ENCODE measurements around the gene IFFO2. TPM values are rescaled to one million over a fixed set of nuclear protein-coding genes. Genes with fewer than 3 reads are reported as not detected.

Gene IFFO2
- total and polyA plus RNA-seq, 2 donors (not counting 3 experiments of a cell fraction or from before 2014, with no cell fraction given): 31.1 to 31.3 TPM

GRCh38 chr1:18978706-18979105, 22.2 kb upstream of the IFFO2 start:
- Histone ChIP-seq H4K20me1 (replicated peaks; ENCODE audit: control insufficient read depth, extremely low read depth, insufficient read depth, low read length) (no peaks in the 10 kb centered on the region), H3K36me3 (ENCODE audit: control insufficient read depth in 2 of 2, extremely low read depth in 1 of 2, insufficient read depth in 2 of 2, low read length in 2 of 2) (no peaks in the 10 kb centered on the region), H3K27me3 (ENCODE audit: control insufficient read depth in 2 of 2, insufficient read depth in 2 of 2, low read length in 2 of 2) (peaks cover 10 to 30% of the 10 kb centered on the region in 2 experiments), H3K4me3 (replicated peaks in 1 of 3; ENCODE audit: insufficient read depth in 1 of 3, low read depth in 1 of 3, low read length in 3 of 3) (no peak overlapping the region), H3K4me1 (ENCODE audit: control insufficient read depth, extremely low read depth, insufficient read depth, low read length) (no peaks in the 10 kb centered on the region), H3K9me1 (replicated peaks; ENCODE audit: control insufficient read depth, extremely low read depth, insufficient read depth, low read length) (no peaks in the 10 kb centered on the region), H3K27ac (ENCODE audit: insufficient read depth, low read depth, low read length) (no peak overlapping the region), H3K4me2 (ENCODE audit: insufficient read depth, low read length) (no peak overlapping the region), H2AFZ (ENCODE audit: low read depth, low read length) (no peak overlapping the region), H3K79me2 (ENCODE audit: control insufficient read depth, insufficient read depth, low read length) (no peaks in the 10 kb centered on the region), H3K9me3 (replicated peaks; ENCODE audit: control insufficient read depth, insufficient read depth, low read length) (no peaks in the 10 kb centered on the region), H3K9ac (replicated peaks; ENCODE audit: extremely low read depth, insufficient read depth, low read length) (no peak overlapping the region)
- TF ChIP-seq JUN (IDR thresholded peaks at IDR 0.05; ENCODE audit: borderline replicate concordance, insufficient read depth, insufficient read length, low read depth) (no peak), MYC (IDR thresholded peaks at IDR 0.05; ENCODE audit: low read depth, low read length) (no peak), MAX (IDR thresholded peaks at IDR 0.05; ENCODE audit: insufficient read depth, insufficient read length) (no peak), GATA2 (IDR thresholded peaks at IDR 0.05; ENCODE audit: insufficient read depth, insufficient read length, low read depth, low read length) (no peak), POLR2AphosphoS5 (IDR thresholded peaks at IDR 0.05; ENCODE audit: insufficient read depth, low read depth, low read length) (no peak), POLR2A (IDR thresholded peaks at IDR 0.05; ENCODE audit: low read depth, low read length) (no peak), FOS (IDR thresholded peaks at IDR 0.05; ENCODE audit: borderline replicate concordance, insufficient read depth, low read length) (no peak), EZH2 (IDR thresholded peaks at IDR 0.05; ENCODE audit: borderline replicate concordance, low read depth, low read length, severe bottlenecking) (no peak)
- ChIA-PET CTCF (no interaction called here), POLR2A (no interaction called here)
- no TSS peak for BruUV-seq (replicated peaks)
- FAIRE-seq (no peak), DNase-seq (ENCODE audit: low read depth, low spot score) (no peak)
- dilution Hi-C loops (cut with MboI; ENCODE audit: extremely low pct_ligation_motif_present, low sequenced_read_pairs): no loop called here
- intact Hi-C loops (cut with micrococcal nuclease): no loop called here

GRCh38 chr1:18977428-18977827, 21.0 kb upstream of the IFFO2 start:
- H3K4me3 ChIP-seq (replicated peaks in 1 of 3; ENCODE audit: insufficient read depth in 1 of 3, low read depth in 1 of 3, low read length in 3 of 3): no peak overlapping the region
- dilution Hi-C loops (cut with MboI; ENCODE audit: extremely low pct_ligation_motif_present, low sequenced_read_pairs) (no loop called here), intact Hi-C loops (cut with micrococcal nuclease) (no loop called here)
- DNase-seq (ENCODE audit: low read depth, low spot score): no peak
- H3K36me3 ChIP-seq (ENCODE audit: control insufficient read depth in 2 of 2, extremely low read depth in 1 of 2, insufficient read depth in 2 of 2, low read length in 2 of 2): no peaks in the 10 kb centered on the region
- no peak for FAIRE-seq
- no TSS peak for BruUV-seq (replicated peaks)
- CTCF ChIA-PET: interaction anchor here (3.3 kb wide), 1 partner anchor 64 kb away, joined by 22 read pairs; no protein-coding TSS in a partner anchor
- peaks cover 10 to 20% of the 10 kb centered on the region in 2 experiments for H3K27me3 ChIP-seq (ENCODE audit: control insufficient read depth in 2 of 2, insufficient read depth in 2 of 2, low read length in 2 of 2)
- H3K9ac ChIP-seq (replicated peaks; ENCODE audit: extremely low read depth, insufficient read depth, low read length): no peak overlapping the region
- H3K9me3 ChIP-seq (replicated peaks; ENCODE audit: control insufficient read depth, insufficient read depth, low read length): no peaks in the 10 kb centered on the region
- no peaks in the 10 kb centered on the region for H3K79me2 ChIP-seq (ENCODE audit: control insufficient read depth, insufficient read depth, low read length)
- no peak overlapping the region for H2AFZ ChIP-seq (ENCODE audit: low read depth, low read length)
- H3K27ac ChIP-seq (ENCODE audit: insufficient read depth, low read depth, low read length): no peak overlapping the region
- H3K4me1 ChIP-seq (ENCODE audit: control insufficient read depth, extremely low read depth, insufficient read depth, low read length): peaks cover 11% of the 10 kb centered on the region
- no peak for TF ChIP-seq POLR2A (IDR thresholded peaks at IDR 0.05; ENCODE audit: low read depth, low read length)
- no peak for TF ChIP-seq POLR2AphosphoS5 (IDR thresholded peaks at IDR 0.05; ENCODE audit: insufficient read depth, low read depth, low read length)
- TF ChIP-seq FOS (IDR thresholded peaks at IDR 0.05; ENCODE audit: borderline replicate concordance, insufficient read depth, low read length): no peak
- no peak for TF ChIP-seq GATA2 (IDR thresholded peaks at IDR 0.05; ENCODE audit: insufficient read depth, insufficient read length, low read depth, low read length)
- no peak for TF ChIP-seq EZH2 (IDR thresholded peaks at IDR 0.05; ENCODE audit: borderline replicate concordance, low read depth, low read length, severe bottlenecking)
- no peak for TF ChIP-seq MYC (IDR thresholded peaks at IDR 0.05; ENCODE audit: low read depth, low read length)
- TF ChIP-seq MAX (IDR thresholded peaks at IDR 0.05; ENCODE audit: insufficient read depth, insufficient read length): no peak
- TF ChIP-seq CTCF (IDR thresholded peaks at IDR 0.05; ENCODE audit: extremely low read depth in 1 of 2, insufficient read depth in 1 of 2, low read depth in 1 of 2, low read length in 2 of 2): no peak
- no peak for TF ChIP-seq JUN (IDR thresholded peaks at IDR 0.05; ENCODE audit: borderline replicate concordance, insufficient read depth, insufficient read length, low read depth)
- POLR2A ChIA-PET: no interaction called here
- no peak overlapping the region for H3K4me2 ChIP-seq (ENCODE audit: insufficient read depth, low read length)
- no peaks in the 10 kb centered on the region for H3K9me1 ChIP-seq (replicated peaks; ENCODE audit: control insufficient read depth, extremely low read depth, insufficient read depth, low read length)
- H4K20me1 ChIP-seq (replicated peaks; ENCODE audit: control insufficient read depth, extremely low read depth, insufficient read depth, low read length): no peaks in the 10 kb centered on the region
